ENCODE data around the gene TLL2. TPM values are rescaled to one million over a fixed set of nuclear protein-coding genes. Genes with fewer than 3 reads are reported as not detected.

TLL2 gene
- total and polyA plus RNA-seq, 2 of the 4 experiments (the other 2 are of a cell fraction), result under 0.01 to 0.05 TPM

DNA sequence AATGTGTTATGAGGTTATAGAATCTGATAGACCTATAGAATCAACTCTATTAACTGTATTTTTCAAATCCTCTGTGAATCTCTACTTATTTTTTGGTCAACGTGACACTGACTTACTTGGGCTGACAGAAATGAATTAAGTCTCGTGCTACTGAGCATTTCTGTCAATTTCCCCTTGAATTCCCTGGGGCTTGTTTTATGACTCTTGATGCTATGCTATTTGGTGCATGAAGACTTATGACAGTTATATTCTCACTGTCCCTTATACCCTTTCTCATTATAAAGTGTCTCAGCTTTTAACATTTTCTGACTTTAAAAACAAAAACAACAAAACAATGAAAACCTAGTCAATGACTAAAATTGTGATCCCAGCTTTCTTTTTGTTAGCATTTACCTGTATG, 86.4 kb downstream of the TLL2 start:
- dilution Hi-C loops (cut with HindIII; ENCODE audit: low sequenced_read_pairs, unreplicated experiment), result no loop called here
- CTCF ChIA-PET, result no interaction called here
- no CpG with 5 or more reads among the region's 2 CpGs for WGBS, 2 experiments (ENCODE audit: extremely low coverage in 2 of 2, insufficient read length in 1 of 2)

More for the DNA sequence above, 86.4 kb downstream of the TLL2 start:
- Histone ChIP-seq H3K56ac (ENCODE audit: extremely low read depth, insufficient read depth, low read length) (no peak overlapping the region), H3K4me1 (ENCODE audit: control insufficient read depth, insufficient read depth, low read length) (no peaks in the 10 kb centered on the region), H2BK120ac (ENCODE audit: low read depth, low read length) (no peak overlapping the region), H3K9me1 (ENCODE audit: insufficient read depth, low read length) (no peaks in the 10 kb centered on the region), H3K4me2 (ENCODE audit: low read depth, low read length) (no peak overlapping the region), H3K4ac (ENCODE audit: low read depth, low read length) (no peak overlapping the region), H2BK5ac (ENCODE audit: low read depth, low read length, poor library complexity, severe bottlenecking) (no peak overlapping the region), H3K4me3 (ENCODE audit: insufficient read depth, low read depth, low read length) (no peak overlapping the region), H3K36me3 (ENCODE audit: control insufficient read depth, insufficient read depth, low read length) (no peaks in the 10 kb centered on the region), H3K14ac (replicated peaks; ENCODE audit: low read depth, low read length) (no peak overlapping the region), H2AK9ac (replicated peaks; ENCODE audit: low read depth, low read length, poor library complexity) (no peak overlapping the region), H4K20me1 (ENCODE audit: insufficient read depth, low read length) (no peaks in the 10 kb centered on the region), H2BK20ac (ENCODE audit: low read depth, low read length) (no peak overlapping the region), H4K5ac (ENCODE audit: low read depth, low read length) (no peak overlapping the region), H4K91ac (ENCODE audit: insufficient read depth, low read depth, low read length) (no peak overlapping the region), H2AK5ac (ENCODE audit: low read depth, low read length) (no peak overlapping the region), H3K27me3 (ENCODE audit: control insufficient read depth, insufficient read depth, low read length) (no peaks in the 10 kb centered on the region), H3K9me3 (ENCODE audit: control insufficient read depth, insufficient read depth, low read length) (no peaks in the 10 kb centered on the region), H3K18ac (ENCODE audit: low read depth, low read length) (no peak overlapping the region), H3K27ac (ENCODE audit: insufficient read depth, low read length) (no peak overlapping the region), H3K9ac (ENCODE audit: low read depth, low read length) (no peak overlapping the region), H2BK15ac (ENCODE audit: low read depth, low read length) (no peak overlapping the region), H2AFZ (replicated peaks; ENCODE audit: low read length, poor library complexity) (no peak overlapping the region), H3K23ac (ENCODE audit: low read depth, low read length) (no peak overlapping the region), H4K8ac (ENCODE audit: low read depth in 2 of 2, low read length in 2 of 2) (no peak overlapping the region), H3K79me1 (ENCODE audit: low read depth in 1 of 2, low read length in 2 of 2) (no peaks in the 10 kb centered on the region)
- intact Hi-C loops (cut with micrococcal nuclease), result no loop called here
- ATAC-seq (ENCODE audit: low read depth), result no peak
- DNase-seq, result no peak
- in situ Hi-C loops (cut with MboI; ENCODE audit: low sequenced_read_pairs), result no loop called here
- POLR2A ChIA-PET (ENCODE audit: unreplicated experiment), result no interaction called here
- BruUV-seq (replicated peaks), result no TSS peak
- no peak for TF ChIP-seq BHLHE40 (IDR thresholded peaks at IDR 0.05; ENCODE audit: low read depth, low read length)
- no peak for TF ChIP-seq FOS (IDR thresholded peaks at IDR 0.05; ENCODE audit: low read depth, low read length)
- no peak for TF ChIP-seq NFE2L2 (IDR thresholded peaks at IDR 0.05; ENCODE audit: low read depth, low read length)
- no peak for TF ChIP-seq RFX5 (IDR thresholded peaks at IDR 0.05; ENCODE audit: low read depth, low read length)
- no peak for TF ChIP-seq RCOR1 (IDR thresholded peaks at IDR 0.05; ENCODE audit: insufficient replicate concordance, low read length)
